GM18870 (cell line): ENCODE measurements around the gene DARS1.

ENCODE experiments used
- ATAC-seq: cut with Tn5 transposase; IDR thresholded peaks from one replicate; pipeline ENCODE4 v1.9.1; 2021; ENCODE audit warnings: moderate library complexity; ENCODE audit not compliant: unreplicated experiment

Gene DARS1

DNA sequence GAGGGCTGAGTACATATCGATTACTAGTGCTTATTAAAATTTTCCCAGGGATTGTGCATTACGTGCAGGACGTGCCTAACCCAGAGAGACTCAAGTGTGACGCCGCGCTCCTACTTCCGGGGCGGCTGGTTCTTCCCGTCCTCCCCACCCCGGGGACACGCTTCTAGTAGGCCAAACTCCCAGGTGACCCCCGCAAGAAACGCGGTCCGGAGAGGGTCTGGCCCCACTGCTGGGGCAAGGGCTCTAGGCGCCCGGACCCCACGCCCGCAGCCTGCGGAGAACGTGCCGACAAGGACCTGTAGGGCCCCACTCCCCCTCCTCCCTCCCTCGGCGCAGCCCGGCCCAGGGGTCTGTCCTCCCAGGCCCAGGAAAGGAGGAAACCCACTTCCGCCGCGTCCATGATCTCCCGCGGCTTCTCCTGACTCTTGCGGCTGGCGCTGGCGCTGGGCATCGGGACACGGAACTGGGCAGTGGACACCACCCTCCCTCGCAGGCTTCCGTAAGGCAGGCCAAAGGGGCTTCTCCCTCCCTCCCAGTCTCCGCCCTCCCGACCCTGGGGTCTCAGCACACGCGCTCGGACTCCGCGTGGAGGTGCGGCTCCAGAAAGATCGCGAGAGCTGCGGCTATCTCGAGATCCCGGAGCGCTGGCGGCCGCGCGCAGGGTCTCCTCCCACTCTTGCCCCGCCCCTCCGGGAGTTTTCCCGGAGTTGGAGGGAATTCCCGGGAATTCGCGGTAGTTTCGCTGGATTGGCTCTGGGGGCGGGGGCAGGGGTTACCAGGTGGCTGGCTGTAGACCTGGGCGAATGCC is at the start of gene DARS1:
TSS of gene DARS1 (minus strand) at position 609 of the 808 bp plus-strand sequence. CDS start at position 451, 158 bp downstream.
- peak; percentile 58 for ATAC-seq

DNA sequence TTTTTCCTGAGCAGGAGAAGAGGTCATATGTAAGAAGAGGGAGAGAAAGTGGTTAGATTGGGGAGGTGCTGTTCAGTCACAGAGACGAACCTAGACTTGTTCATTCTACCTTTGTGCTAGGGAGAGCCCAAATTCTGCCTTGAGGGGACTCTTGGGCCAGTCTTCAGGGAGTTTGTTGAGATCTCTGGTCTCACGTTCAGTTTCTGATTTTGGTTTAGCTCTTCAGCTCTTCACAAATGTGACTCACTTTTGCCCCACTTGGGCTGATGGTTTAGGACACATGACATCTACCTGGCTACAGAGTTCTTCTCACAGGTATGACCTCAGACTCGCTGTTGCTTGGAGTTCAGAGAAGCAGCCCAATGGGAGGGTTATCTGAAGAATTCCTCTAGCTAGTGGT is 49.2 kb upstream of the DARS1 start:
- no peak for ATAC-seq

- ATAC-seq, result no peak
Measured at GRCh38 chr2:136032817-136033535, 47.5 kb upstream of the DARS1 start.

GRCh38 chr2:136032192-136032591 is 46.8 kb upstream of the DARS1 start:
- ATAC-seq, result no peak

DNA sequence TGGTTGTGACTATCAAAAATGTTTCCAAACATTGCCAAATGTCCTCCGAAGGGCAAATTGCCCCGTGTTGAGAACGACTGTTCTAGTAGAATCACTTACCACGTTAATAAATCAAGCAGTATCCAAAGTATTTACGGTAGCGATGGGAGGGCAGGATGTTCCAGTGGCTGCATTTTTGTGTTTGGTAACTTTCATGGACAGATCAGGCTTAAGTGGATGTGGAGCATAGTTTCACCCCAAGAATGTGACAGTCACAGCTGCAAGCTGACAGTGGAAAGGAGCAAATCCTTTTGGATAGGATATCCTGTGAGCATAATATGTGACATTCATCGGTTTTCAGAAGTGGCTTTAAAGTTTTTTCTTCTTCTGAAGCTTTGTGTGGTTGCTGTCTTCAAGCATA is 46.3 kb upstream of the DARS1 start:
- ATAC-seq, result no peak

DNA sequence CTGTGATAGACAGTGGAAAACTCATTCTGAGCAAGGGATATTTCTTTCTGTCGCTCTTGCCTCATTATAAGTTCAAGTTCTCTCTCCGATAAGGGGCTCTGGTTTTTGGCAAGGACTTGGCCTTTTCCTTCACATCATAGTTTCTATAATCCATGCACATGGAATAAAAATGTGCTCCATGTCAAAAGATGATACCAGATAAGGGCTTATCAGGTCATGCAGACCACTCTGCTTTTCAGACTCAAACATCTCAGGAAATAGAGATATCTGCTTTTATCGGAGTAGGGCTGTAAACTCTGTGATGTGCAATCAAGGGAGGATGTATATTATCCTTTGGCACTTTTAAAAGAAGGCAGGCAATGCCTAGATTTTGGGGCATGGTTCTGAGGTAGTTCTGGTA is 45.0 kb upstream of the DARS1 start:
- ATAC-seq, result no peak

DNA sequence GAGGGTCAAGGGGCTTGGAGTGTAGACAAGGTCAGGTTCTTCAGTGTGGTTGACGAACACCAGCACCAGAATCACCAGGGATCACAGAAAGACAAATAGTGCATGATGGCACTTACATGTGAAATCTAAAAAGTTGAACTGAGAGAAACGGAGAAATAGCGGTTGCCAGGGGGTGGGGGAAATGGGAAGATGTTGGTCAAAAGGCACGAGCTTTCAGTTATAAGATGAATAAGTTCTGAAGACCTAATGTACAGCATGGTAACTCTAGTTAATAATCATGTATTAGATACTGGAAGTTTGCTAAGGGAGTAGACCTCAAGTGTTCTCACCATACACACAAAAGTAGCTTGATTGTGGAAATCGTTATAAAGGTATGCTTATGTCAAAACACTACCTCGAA is 43.7 kb upstream of the DARS1 start:
- peak; percentile 92 for ATAC-seq

DNA sequence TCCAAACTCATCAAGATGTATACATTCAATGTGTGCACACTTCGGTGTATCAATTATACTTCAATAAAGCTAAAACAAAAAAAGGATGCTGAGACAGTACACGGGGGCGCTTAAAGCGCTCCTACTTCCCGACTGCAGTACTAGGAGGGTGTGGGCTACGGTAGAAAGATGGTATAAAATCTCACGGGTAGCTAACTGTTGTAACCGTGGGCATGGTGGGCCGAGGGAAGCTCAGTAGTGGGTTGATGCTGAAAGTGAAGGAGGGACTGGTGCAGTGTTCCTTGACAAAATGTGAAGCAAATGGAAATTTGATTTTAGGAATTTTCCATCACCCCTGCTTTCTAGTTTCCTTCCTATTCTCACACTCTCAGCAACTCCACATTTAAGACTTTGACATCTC is 42.6 kb upstream of the DARS1 start:
- ATAC-seq, result no peak

DNA sequence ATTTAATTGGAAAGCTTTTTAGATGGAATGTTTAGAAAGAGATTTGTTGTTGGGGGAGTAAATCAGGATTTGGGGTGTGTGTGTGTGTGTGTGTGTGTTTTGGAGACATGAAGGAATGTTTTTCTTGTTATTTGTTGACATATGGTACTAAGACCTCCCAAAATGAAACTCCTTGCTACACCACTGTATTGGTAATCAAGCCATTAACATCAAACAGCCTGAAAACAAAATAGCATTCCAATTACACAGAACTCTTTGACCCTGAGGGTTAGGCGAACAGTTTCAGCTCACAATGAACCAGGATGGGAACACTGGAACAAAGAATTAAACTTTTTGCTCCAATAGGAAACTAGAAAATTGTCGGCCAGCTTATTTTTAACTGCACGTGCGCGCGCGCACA is 41.7 kb upstream of the DARS1 start:
- no peak for ATAC-seq

DNA sequence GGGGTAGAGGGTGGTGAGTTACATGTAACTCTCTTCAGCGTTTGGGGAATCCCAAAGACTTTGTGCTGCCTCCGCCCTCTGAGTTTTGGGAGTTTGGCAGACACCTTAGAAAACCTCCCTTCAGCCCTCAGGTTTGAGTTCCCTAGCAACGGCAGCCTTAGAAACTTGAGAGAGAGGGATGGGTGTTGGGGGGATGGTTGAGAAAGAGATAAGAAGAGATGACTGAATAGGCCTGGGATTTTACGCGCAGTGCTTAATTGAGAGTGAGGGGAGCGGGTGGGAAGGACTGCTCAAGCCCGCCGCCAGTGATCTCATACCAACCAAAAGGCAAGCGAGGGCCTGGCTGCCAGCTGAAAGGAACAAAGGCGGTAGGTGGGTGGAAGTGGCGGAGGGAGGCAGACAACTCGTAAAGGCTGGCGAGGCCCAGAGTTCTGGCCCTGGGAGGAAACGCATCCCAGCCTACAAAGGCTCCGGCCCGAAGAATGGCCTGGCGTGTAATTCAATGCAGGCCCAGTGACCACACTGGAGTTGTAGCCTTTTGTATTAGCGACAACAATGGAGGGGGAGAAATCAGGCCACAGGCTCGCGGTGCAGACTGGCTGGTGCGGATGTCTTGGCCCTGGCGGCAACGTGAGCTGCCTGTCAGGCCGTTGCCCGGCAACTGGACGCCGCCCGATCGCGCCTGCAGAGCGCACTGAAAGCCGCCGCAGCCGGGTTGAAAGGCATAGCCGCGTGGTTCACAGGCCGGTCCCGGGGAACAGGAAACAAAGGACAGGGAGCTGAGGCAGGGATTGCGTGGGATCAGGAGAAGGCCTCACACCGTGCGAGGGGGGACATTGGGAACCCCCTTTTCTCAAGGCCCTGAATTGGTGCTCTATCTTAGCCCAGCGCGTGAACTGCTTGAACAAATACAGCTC is 39.9 kb upstream of the DARS1 start:
- ATAC-seq, result no peak

DNA sequence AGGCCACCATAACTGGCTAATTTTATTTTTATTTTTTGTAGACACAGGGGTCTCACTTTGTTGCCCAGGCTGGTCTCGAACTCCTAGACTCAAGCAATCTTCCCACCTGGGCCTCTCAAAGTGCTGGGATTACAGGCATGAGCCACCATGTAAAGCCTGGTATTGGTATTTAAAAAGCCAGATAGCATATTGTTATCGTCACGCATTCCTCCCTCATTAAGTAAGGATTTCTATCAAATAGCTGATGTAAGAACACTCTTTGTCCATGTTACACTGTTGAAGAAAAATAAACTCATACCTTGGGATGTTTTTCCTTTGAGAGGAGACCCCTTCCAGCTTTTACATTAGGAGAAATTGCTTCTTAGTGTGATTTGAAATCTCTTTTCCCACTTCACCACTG is 39.2 kb upstream of the DARS1 start:
- ATAC-seq, result no peak

DNA sequence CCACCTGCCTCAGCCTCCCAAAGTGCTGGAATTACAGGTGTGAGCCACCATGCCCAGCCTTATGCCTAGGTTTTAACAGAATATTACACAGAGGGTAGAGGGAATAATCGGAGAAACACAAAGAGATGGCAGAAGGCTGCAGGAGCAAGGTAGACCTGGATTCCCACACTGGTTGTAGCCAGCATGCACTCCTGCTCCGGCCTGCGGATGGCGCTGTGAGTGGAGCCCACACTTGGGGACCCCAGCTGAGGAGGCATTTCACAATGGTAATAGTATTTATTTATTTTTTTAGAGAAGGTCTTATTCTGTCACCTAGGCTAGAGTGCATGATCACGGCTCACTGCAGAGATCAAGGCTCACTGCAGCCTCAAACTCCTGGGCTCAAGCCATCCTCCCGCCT is 38.8 kb upstream of the DARS1 start:
- ATAC-seq, result no peak

- ATAC-seq, result no peak
Measured at GRCh38 chr2:136023416-136023815, 38.0 kb upstream of the DARS1 start.

DNA sequence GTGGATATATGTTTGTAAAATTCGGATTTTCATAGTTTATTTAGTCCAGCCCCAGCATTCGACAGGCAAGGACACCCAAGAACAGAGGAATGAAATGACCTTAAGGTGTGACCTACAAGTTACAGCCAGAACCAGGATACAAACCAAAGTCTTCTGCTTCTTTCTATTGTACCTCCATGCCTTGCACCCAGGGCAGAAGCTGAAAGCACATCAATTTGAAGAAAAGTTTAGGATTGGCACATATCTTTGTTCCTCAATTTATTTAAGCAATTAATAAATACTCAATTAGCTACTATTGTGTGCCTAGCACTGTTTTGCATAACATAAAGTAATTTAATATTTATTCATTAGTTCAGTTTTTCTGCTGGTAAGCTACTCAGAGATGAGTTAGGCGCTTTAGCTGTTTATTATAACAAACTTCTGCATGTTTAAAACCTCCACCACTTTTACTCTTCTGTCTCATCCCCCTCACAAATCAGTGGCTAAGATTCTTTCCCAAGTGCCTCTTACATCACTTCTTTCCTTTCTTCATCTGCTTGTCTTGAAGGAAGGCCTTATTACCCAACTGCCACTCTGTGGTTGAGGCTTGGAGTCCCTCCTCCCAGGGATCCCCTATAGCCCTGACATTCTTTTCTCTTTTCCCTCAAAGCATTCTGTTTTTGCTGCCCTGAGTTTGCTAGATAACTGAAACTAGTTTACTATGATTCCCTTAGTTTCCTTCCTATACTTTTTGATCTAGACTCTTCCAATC is 37.1 kb upstream of the DARS1 start:
- no peak for ATAC-seq

DNA sequence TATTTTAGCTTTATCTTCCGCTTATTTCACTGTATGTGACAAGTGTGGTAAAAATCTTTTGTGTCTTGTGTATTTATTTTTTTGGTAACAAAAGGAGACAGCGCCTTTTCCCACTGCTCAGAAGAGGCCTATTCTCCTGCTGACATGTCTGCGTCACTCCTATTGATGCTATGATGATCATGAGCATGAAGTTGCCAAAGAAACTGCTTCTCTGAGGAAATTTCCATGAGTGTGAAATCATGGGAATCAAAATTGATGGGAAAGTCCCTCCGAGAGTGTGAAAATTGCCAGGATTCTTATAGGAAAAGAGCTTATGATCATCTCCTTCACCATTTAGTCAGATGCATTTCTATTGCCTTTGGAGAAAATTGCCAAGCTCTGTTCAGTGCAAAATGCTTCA is 36.5 kb upstream of the DARS1 start:
- ATAC-seq, result no peak

- no peak for ATAC-seq
Measured at GRCh38 chr2:136021406-136021805, 36.0 kb upstream of the DARS1 start.

GRCh38 chr2:136020831-136021230 is 35.4 kb upstream of the DARS1 start:
- no peak for ATAC-seq

GRCh38 chr2:136019825-136020224 is 34.4 kb upstream of the DARS1 start:
- ATAC-seq, result no peak

- peak; percentile 57 for ATAC-seq
Measured at GRCh38 chr2:136019306-136019705, 33.9 kb upstream of the DARS1 start.

GRCh38 chr2:136017786-136018185 is 32.4 kb upstream of the DARS1 start:
- ATAC-seq, result no peak

DNA sequence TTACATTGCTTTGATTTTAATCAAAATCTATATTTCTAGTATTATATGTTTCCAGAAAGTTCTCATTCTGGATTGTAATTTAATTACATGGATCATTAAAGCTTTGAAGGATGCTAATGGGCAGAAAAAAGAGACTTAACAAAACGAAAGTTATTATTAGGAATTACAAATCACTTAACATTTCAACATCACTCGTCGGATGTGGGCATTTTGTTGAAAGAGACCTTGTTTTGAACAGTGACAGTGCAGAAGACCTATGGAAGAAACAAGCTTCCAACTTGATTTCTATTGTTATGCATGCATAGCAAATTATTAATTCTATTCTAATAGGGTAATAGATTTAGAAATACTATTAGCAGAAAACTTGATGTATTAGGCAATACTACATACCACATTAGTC is 31.4 kb upstream of the DARS1 start:
- ATAC-seq, result no peak
